ENCODE measurements around the gene LIN37. TPM values are rescaled to one million over a fixed set of nuclear protein-coding genes. Genes with fewer than 3 reads are reported as not detected.

LIN37 gene
- total RNA-seq, 1 experiment from 2014 or later, result 6.4 TPM

- TF ChIP-seq OVOL2 (CRISPR knock-in tag; IDR thresholded peaks at IDR 0.05; ENCODE audit: borderline replicate concordance) (no peak), HMGXB4 (CRISPR knock-in tag; IDR thresholded peaks at IDR 0.05) (no peak), TCF7 (CRISPR knock-in tag; IDR thresholded peaks at IDR 0.05; ENCODE audit: low read depth) (no peak), ZBTB21 (CRISPR knock-in tag; IDR thresholded peaks at IDR 0.05; ENCODE audit: borderline replicate concordance) (no peak), MXD4 (CRISPR knock-in tag; IDR thresholded peaks at IDR 0.05; ENCODE audit: borderline replicate concordance) (no peak), JAZF1 (CRISPR knock-in tag; IDR thresholded peaks at IDR 0.05) (no peak)
Measured at GRCh38 chr19:35781650-35782049, 33.3 kb downstream of the LIN37 start (continued).

GRCh38 chr19:35782589-35782988 lies 34.2 kb downstream of the LIN37 start:
- no peak for DNase-seq (ENCODE audit: low spot score)
- peaks cover 5% of the 10 kb centered on the region for H3K27me3 Mint-ChIP-seq (ENCODE audit: low read depth)
- H3K4me3 Mint-ChIP-seq, result no peak overlapping the region
- TF ChIP-seq ZNF671 (CRISPR knock-in tag; IDR thresholded peaks at IDR 0.05) (no peak), CREB1 (CRISPR knock-in tag; IDR thresholded peaks at IDR 0.05) (no peak), KAT7 (CRISPR knock-in tag; IDR thresholded peaks at IDR 0.05; ENCODE audit: borderline replicate concordance) (no peak), RORB (CRISPR knock-in tag; IDR thresholded peaks at IDR 0.05) (no peak), ZNF281 (CRISPR knock-in tag; IDR thresholded peaks at IDR 0.05) (no peak), ZNF512 (CRISPR knock-in tag; IDR thresholded peaks at IDR 0.05; ENCODE audit: borderline replicate concordance) (no peak), ZNF396 (CRISPR knock-in tag; IDR thresholded peaks at IDR 0.05; ENCODE audit: borderline replicate concordance) (no peak), NFATC4 (CRISPR knock-in tag; IDR thresholded peaks at IDR 0.05) (no peak), CDX4 (CRISPR knock-in tag; IDR thresholded peaks at IDR 0.05; ENCODE audit: borderline replicate concordance) (no peak), SMAD3 (CRISPR knock-in tag; IDR thresholded peaks at IDR 0.05; ENCODE audit: borderline replicate concordance) (no peak), E2F4 (CRISPR knock-in tag; IDR thresholded peaks at IDR 0.05; ENCODE audit: borderline replicate concordance, low read depth) (no peak), ESRRA (CRISPR knock-in tag; IDR thresholded peaks at IDR 0.05; ENCODE audit: borderline replicate concordance) (no peak), FOXJ3 (CRISPR knock-in tag; IDR thresholded peaks at IDR 0.05; ENCODE audit: borderline replicate concordance) (no peak), ELF4 (CRISPR knock-in tag; IDR thresholded peaks at IDR 0.05; ENCODE audit: low read depth) (no peak), OVOL2 (CRISPR knock-in tag; IDR thresholded peaks at IDR 0.05; ENCODE audit: borderline replicate concordance) (no peak), FOXP1 (CRISPR knock-in tag; IDR thresholded peaks at IDR 0.05; ENCODE audit: borderline replicate concordance) (no peak), ERG (CRISPR knock-in tag; IDR thresholded peaks at IDR 0.05) (no peak), GABPB1 (CRISPR knock-in tag; IDR thresholded peaks at IDR 0.05) (no peak)
- peaks cover 34% of the 10 kb centered on the region for H3K4me1 Mint-ChIP-seq
- ATAC-seq, result no peak
- H3K36me3 Mint-ChIP-seq, result no peaks in the 10 kb centered on the region
- H3K9me3 Mint-ChIP-seq, result no peaks in the 10 kb centered on the region
- CTCF ChIA-PET, result no interaction called here
- H3K27ac Mint-ChIP-seq, result no peak overlapping the region; the same call in 1 of the 2 replicates
- POLR2A ChIA-PET, result no interaction called here
